ENCODE results near the gene BCAS4. TPM values are rescaled to one million over a fixed set of nuclear protein-coding genes. Genes with fewer than 3 reads are reported as not detected.
A peak's percentile ranks its signal among the peaks of the same experiment; 100 is the strongest.
"Not testable (repeated sequence)": the region's sequence is repeated elsewhere in the genome, so short reads cannot be mapped to it uniquely, and the experiment has no call there.

The BCAS4 gene
- total RNA-seq, 3 donors from 2014 or later: 6.6 to 22.2 (median 10.5) TPM

- intact Hi-C loops (cut with DNase I; ENCODE audit: low total_unique reads): no loop called here
- no peak overlapping the region for H3K4me3 ChIP-seq
- H3K4me1 ChIP-seq: no peaks in the 10 kb centered on the region
- H3K9me3 ChIP-seq: no peaks in the 10 kb centered on the region
- no peak overlapping the region for H3K27ac ChIP-seq
- no peak for TF ChIP-seq CTCF (IDR thresholded peaks at IDR 0.05)
- TF ChIP-seq POLR2AphosphoS5 (IDR thresholded peaks at IDR 0.05): no peak
- DNase-seq (ENCODE audit: low spot score in 2 of 2): no peak
- H3K27me3 ChIP-seq: no peaks in the 10 kb centered on the region
- no peaks in the 10 kb centered on the region for H3K36me3 ChIP-seq
Measured at GRCh38 chr20:50765674-50766073, 29.2 kb upstream of the BCAS4 start.

GRCh38 chr20:50766955-50767809, 27.7 kb upstream of the BCAS4 start:
- H3K27ac ChIP-seq: peak overlapping the region in 1 of 2 donors; percentile 33
- H3K9me3 ChIP-seq; DNase-seq (ENCODE audit: low spot score in 2 of 2); H3K36me3 ChIP-seq; H3K27me3 ChIP-seq; H3K4me3 ChIP-seq; intact Hi-C loops (cut with DNase I; ENCODE audit: low total_unique reads); H3K4me1 ChIP-seq: not testable (repeated sequence)

GRCh38 chr20:50768991-50769390, 25.9 kb upstream of the BCAS4 start:
- DNase-seq (ENCODE audit: low spot score in 2 of 2); H3K36me3 ChIP-seq; intact Hi-C loops (cut with DNase I; ENCODE audit: low total_unique reads); H3K9me3 ChIP-seq; H3K4me3 ChIP-seq; H3K27ac ChIP-seq; H3K4me1 ChIP-seq; H3K27me3 ChIP-seq: not testable (repeated sequence)

GRCh38 chr20:50769551-50770085, 25.2 kb upstream of the BCAS4 start:
- H3K36me3 ChIP-seq; intact Hi-C loops (cut with DNase I; ENCODE audit: low total_unique reads); H3K27ac ChIP-seq; H3K9me3 ChIP-seq; H3K4me3 ChIP-seq; H3K4me1 ChIP-seq; H3K27me3 ChIP-seq: not testable (repeated sequence)
- peak in 1 of 2 donors; percentile 10 for DNase-seq (ENCODE audit: low spot score in 2 of 2)

GRCh38 chr20:50771419-50772080, 23.3 kb upstream of the BCAS4 start:
- H3K27ac ChIP-seq; H3K9me3 ChIP-seq; H3K36me3 ChIP-seq; H3K4me1 ChIP-seq; H3K27me3 ChIP-seq; intact Hi-C loops (cut with DNase I; ENCODE audit: low total_unique reads); H3K4me3 ChIP-seq: not testable (repeated sequence)
- peak in 1 of 2 donors; percentile 10 for DNase-seq (ENCODE audit: low spot score in 2 of 2)

GRCh38 chr20:50772420-50773185, 22.3 kb upstream of the BCAS4 start:
- intact Hi-C loops (cut with DNase I; ENCODE audit: low total_unique reads): no loop called here
- Histone ChIP-seq H3K36me3 (no peaks in the 10 kb centered on the region), H3K27ac (no peak overlapping the region), H3K4me1 (no peaks in the 10 kb centered on the region), H3K9me3 (no peaks in the 10 kb centered on the region), H3K4me3 (no peak overlapping the region), H3K27me3 (no peaks in the 10 kb centered on the region)
- DNase-seq (ENCODE audit: low spot score in 2 of 2): peak in 1 of 2 donors; percentile 9
- TF ChIP-seq CTCF (IDR thresholded peaks at IDR 0.05): no peak
- TF ChIP-seq POLR2A (IDR thresholded peaks at IDR 0.05): no peak
- no peak for TF ChIP-seq POLR2AphosphoS5 (IDR thresholded peaks at IDR 0.05)

- DNase-seq (ENCODE audit: low spot score in 2 of 2): no peak
Measured at GRCh38 chr20:50774515-50774914, 20.3 kb upstream of the BCAS4 start.

More at GRCh38 chr20:50774515-50774914, 20.3 kb upstream of the BCAS4 start:
- H3K9me3 ChIP-seq: no peaks in the 10 kb centered on the region
- intact Hi-C loops (cut with DNase I; ENCODE audit: low total_unique reads): no loop called here
- H3K4me3 ChIP-seq: no peak overlapping the region
- no peaks in the 10 kb centered on the region for H3K27me3 ChIP-seq
- TF ChIP-seq POLR2A (IDR thresholded peaks at IDR 0.05) (no peak), POLR2AphosphoS5 (IDR thresholded peaks at IDR 0.05) (no peak), CTCF (IDR thresholded peaks at IDR 0.05) (no peak)
- no peaks in the 10 kb centered on the region for H3K36me3 ChIP-seq
- no peak overlapping the region for H3K27ac ChIP-seq
- H3K4me1 ChIP-seq: no peaks in the 10 kb centered on the region

Measured in breast epithelium (tissue), 4 donors.